ENCODE results near the gene PCBP3.

Gene PCBP3

DNA sequence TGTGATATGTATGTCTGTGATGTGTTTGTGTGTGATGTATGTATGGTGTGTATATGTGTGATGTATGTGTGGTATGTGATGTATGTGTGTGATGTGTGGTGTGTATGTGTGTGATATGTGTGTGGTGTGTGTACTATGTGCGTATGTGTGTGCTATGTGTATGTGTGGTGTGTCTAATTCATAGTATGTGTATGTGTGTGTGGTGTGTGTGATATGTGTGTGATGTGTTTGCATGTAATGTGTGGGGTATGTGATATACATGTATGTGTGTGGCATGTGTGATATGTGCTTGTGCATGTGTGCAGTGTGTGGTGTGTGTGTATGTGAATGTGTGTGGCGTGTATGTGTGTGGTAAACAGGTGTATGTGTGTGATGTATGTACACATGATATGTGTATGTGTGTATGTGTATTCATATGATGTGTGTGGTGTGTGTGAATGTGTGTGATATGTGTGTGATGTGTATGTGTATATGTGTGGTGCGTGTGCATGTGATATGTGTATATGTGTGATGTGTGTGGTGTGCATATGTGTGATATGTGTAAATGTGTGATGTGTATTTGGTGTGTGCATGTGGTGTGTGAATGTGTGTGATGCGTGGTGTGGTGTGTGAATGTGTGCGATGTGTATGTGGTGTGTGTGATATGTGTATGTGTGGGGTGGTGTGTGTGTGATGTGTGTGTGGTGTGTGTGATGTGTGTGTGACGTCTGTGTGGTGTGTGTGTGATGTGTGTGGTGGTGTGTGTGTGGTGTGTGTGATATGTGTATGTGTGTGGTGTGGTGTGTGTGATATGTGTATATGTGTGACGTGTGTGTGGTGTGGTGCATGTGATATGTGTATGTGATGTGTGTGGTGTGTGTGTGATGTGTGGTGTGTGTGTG, 8.0 kb upstream of the PCBP3 start:
- TF ChIP-seq, protein P1, sequence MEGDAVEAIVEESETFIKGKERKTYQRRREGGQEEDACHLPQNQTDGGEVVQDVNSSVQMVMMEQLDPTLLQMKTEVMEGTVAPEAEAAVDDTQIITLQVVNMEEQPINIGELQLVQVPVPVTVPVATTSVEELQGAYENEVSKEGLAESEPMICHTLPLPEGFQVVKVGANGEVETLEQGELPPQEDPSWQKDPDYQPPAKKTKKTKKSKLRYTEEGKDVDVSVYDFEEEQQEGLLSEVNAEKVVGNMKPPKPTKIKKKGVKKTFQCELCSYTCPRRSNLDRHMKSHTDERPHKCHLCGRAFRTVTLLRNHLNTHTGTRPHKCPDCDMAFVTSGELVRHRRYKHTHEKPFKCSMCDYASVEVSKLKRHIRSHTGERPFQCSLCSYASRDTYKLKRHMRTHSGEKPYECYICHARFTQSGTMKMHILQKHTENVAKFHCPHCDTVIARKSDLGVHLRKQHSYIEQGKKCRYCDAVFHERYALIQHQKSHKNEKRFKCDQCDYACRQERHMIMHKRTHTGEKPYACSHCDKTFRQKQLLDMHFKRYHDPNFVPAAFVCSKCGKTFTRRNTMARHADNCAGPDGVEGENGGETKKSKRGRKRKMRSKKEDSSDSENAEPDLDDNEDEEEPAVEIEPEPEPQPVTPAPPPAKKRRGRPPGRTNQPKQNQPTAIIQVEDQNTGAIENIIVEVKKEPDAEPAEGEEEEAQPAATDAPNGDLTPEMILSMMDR (IDR thresholded peaks at IDR 0.05; ENCODE audit: control extremely low read depth, extremely low read depth, low read depth, missing control alignments): no peak
- POLR2A ChIA-PET: no interaction called here
- no peak for DNase-seq (ENCODE audit: extremely low spot score)
- CTCF ChIA-PET: no interaction called here

DNA sequence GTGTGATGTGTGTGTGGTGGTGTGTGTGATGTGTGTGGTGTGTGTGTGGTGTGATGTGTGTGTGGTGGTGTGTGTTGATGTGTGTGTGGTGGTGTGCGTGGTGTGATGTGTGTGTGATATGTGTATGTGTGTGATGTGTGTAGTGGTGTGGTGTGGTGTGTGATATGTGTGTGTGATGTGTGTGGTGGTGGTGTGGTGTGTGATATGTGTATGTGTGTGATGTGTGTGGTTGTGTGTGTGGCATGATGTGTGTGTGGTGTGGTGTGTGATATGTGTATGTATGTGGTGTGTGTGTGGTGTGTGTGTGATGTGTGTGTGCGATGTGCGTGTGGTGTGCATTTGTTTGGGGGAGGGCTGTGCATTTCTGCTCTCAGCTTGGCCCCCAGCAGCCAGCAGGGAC, 7.1 kb upstream of the PCBP3 start:
- TF ChIP-seq, protein P1 (IDR thresholded peaks at IDR 0.05; ENCODE audit: control extremely low read depth, extremely low read depth, low read depth, missing control alignments): no peak
- DNase-seq (ENCODE audit: extremely low spot score): no peak
- POLR2A ChIA-PET: no interaction called here
- CTCF ChIA-PET: interaction anchor here (1.2 to 1.5 kb wide), 3 partner anchors 9 to 39 kb away, joined by 3 read pairs; no protein-coding TSS in a partner anchor

GRCh38 chr21:45636951-45637646, 6.4 kb upstream of the PCBP3 start:
- POLR2A ChIA-PET: no interaction called here
- CTCF ChIA-PET: interaction anchor here (0.7 to 1.5 kb wide), 4 partner anchors 9 to 40 kb away, joined by 3 read pairs; no protein-coding TSS in a partner anchor
- TF ChIP-seq, protein P1 (IDR thresholded peaks at IDR 0.05; ENCODE audit: control extremely low read depth, extremely low read depth, low read depth, missing control alignments): no peak
- no peak for DNase-seq (ENCODE audit: extremely low spot score)

DNA sequence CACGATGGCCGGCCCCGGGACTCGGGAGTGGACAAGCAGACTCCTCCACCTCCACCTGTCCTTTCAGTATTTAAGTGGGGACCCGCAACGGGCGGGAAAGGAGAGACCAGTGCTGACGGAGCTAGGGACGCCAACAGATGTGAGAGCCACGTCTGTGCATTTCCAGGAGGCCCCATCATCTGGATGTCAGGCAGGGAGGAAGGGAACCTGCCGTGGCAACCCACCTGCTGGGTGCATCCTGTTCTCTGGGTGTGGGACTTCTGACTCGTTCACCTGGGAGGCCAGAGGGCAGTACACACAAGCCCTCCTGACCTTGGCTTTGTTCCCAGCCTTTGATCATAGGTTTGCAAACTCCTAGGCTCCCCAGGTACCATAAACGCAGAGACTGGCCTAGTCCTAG, 5.6 kb upstream of the PCBP3 start:
- ChIA-PET POLR2A (no interaction called here), CTCF (interaction anchor here (0.7 to 2.0 kb wide), 5 partner anchors 10 to 43 kb away, joined by 3 to 6 read pairs (median 3); no protein-coding TSS in a partner anchor)

DNA sequence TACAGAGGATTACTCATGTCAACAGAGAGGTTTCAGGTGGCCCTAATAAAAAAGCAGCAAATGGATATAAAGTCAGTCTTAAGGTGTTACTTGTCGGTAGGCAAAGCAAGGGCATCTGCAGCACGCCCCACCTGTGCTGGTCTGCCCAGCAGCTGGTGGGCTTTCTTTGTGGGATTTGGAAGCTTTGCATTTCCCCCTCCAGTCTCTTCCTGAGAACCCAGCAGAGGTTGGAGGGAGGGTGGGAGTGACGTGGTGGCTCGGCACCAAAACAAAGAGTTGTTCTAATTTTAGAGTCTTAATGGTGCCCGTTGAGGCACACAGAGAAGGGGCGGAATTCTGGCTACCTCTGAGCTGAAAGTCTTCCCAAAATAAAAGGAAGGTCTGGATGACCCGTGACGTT, 4.8 kb upstream of the PCBP3 start:
- ChIA-PET CTCF (interaction anchor here (1.1 to 2.0 kb wide), 2 partner anchors 18 to 44 kb away, joined by 4 to 6 read pairs; no protein-coding TSS in a partner anchor), POLR2A (no interaction called here)
- DNase-seq (ENCODE audit: extremely low spot score): no peak
- TF ChIP-seq, protein P1 (IDR thresholded peaks at IDR 0.05; ENCODE audit: control extremely low read depth, extremely low read depth, low read depth, missing control alignments): no peak

More for the DNA sequence above, 5.6 kb upstream of the PCBP3 start:
- TF ChIP-seq, protein P1 (IDR thresholded peaks at IDR 0.05; ENCODE audit: control extremely low read depth, extremely low read depth, low read depth, missing control alignments): no peak
- DNase-seq (ENCODE audit: extremely low spot score): no peak

- POLR2A ChIA-PET: no interaction called here
- CTCF ChIA-PET: interaction anchor here (1.1 to 2.0 kb wide), 2 partner anchors 19 to 44 kb away, joined by 4 to 6 read pairs; no protein-coding TSS in a partner anchor
- TF ChIP-seq, protein P1 (IDR thresholded peaks at IDR 0.05; ENCODE audit: control extremely low read depth, extremely low read depth, low read depth, missing control alignments): no peak
- DNase-seq (ENCODE audit: extremely low spot score): no peak
These were observed 4.1 kb upstream of the PCBP3 start for GRCh38 chr21:45639206-45640000.
